Esophagus muscularis mucosa (tissue), 4 donors: ENCODE measurements around the gene GNG7. TPM values are rescaled to one million over a fixed set of nuclear protein-coding genes. Genes with fewer than 3 reads are reported as not detected.
"Not testable (repeated sequence)": the region's sequence is repeated elsewhere in the genome, so short reads cannot be mapped to it uniquely, and the experiment has no call there.

Experiments
- DNase-seq: peaks from one replicate; pipeline ENCODE4 v3.0.0-alpha.2; 2017; ENCODE audit errors: extremely low spot score
- H3K27ac ChIP-seq, 4 donors: fragments of 200-600 bp; sonication (generic); replicated peaks in 1 of 4; 1 replicate in 3 of 4; 2 replicates in 1 of 4; pipeline ENCODE4 v1.5.1; 2016 to 2019; ENCODE audit warnings: mild to moderate bottlenecking in 1 of 4
- H3K27me3 ChIP-seq, 4 donors: fragments of 200-600 bp; sonication (generic); one replicate each; pipeline versions ENCODE4 v1.5.1 to v1.6.0; 2016 to 2019
- H3K36me3 ChIP-seq, 4 donors: fragments of 200-600 bp; sonication (generic); one replicate each; pipeline ENCODE4 v1.5.1; 2016 to 2019
- H3K4me1 ChIP-seq, 4 donors: fragments of 200-600 bp; sonication (generic); one replicate each; pipeline ENCODE4 v1.5.1; 2016 to 2019
- H3K4me3 ChIP-seq, 4 donors: fragments of 200-600 bp; sonication (generic); 1 replicate in 2 of 4; 2 replicates in 2 of 4; pipeline ENCODE4 v1.5.1; 2016 to 2019; ENCODE audit warnings: mild to moderate bottlenecking in 4 of 4, moderate library complexity in 1 of 4
- H3K9me3 ChIP-seq, 4 donors: fragments of 200-600 bp; sonication (generic); 1 replicate in 3 of 4; 2 replicates in 1 of 4; pipeline ENCODE4 v1.5.1; 2016 to 2019
- EP300 ChIP-seq: sonication (generic); formaldehyde crosslinking; IDR thresholded peaks from one replicate; pipeline ENCODE4 v1.6.1; 2017; ENCODE audit warnings: antibody characterized with exemption
- POLR2A ChIP-seq: fragments of 450-650 bp; IDR thresholded peaks from one replicate; pipeline ENCODE4 v1.6.1; 2017; ENCODE audit warnings: antibody characterized with exemption, moderate library complexity, mild to moderate bottlenecking, low read depth
- POLR2AphosphoS5 ChIP-seq, 2 donors: sonication (generic); formaldehyde crosslinking; IDR thresholded peaks; one replicate each; pipeline ENCODE4 v1.6.1; 2017; ENCODE audit warnings: antibody characterized with exemption in 2 of 2
- WGBS: methylation state at CpG from one replicate; pipeline ENCODE4 v1.1.5; 2018; 5-methylcytosine and 5-hydroxymethylcytosine counted together
- intact Hi-C: fragments of 100-400 bp; cut with DNase I; formaldehyde crosslinking; loops from one replicate; pipeline ENCODE4 v1.15.1; 2023
- total RNA-seq, 4 donors: library from RNA; depleted of rRNA; stranded (reverse); fragments of >200 nt; gene quantifications; one replicate each; pipeline versions ENCODE4 v1.1.0 to v1.2.1, GENCODE V29; 2016
- TF ChIP-seq, protein P1 (sequence below), 3 experiments: fragments of 200-600 bp in 2 of 3; fragments of 450-650 bp in 1 of 3; sonication (generic) in 2 of 3; IDR thresholded peaks; one replicate each; pipeline ENCODE4 v1.5.1; 2017 to 2019; ENCODE audit warnings: antibody characterized with exemption in 3 of 3, mild to moderate bottlenecking in 2 of 3, moderate library complexity in 1 of 3

The GNG7 gene
- total RNA-seq, 4 donors from 2014 or later, result 6.3 to 18.8 (median 13.0) TPM

DNA sequence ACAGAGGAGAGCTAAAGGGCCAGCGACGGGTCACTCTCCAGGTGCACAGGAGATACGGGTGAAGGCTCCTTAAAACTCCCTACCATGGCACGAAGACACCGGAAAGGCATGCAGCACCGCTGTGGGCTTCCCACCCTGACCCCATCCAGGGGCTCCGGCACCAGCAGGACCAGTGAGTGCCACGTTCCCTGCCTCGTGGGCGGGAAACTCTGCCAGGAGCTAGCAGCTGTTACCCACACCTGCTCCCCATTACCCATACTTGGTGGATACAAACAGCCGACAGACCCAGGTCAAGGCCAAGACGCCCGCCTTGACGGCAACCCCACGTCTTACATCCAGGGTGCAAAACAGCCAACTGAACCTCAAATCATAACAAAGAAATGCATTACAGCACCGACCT, 56.7 kb downstream of the GNG7 start:
- H3K4me3 ChIP-seq, result no peak overlapping the region

DNA sequence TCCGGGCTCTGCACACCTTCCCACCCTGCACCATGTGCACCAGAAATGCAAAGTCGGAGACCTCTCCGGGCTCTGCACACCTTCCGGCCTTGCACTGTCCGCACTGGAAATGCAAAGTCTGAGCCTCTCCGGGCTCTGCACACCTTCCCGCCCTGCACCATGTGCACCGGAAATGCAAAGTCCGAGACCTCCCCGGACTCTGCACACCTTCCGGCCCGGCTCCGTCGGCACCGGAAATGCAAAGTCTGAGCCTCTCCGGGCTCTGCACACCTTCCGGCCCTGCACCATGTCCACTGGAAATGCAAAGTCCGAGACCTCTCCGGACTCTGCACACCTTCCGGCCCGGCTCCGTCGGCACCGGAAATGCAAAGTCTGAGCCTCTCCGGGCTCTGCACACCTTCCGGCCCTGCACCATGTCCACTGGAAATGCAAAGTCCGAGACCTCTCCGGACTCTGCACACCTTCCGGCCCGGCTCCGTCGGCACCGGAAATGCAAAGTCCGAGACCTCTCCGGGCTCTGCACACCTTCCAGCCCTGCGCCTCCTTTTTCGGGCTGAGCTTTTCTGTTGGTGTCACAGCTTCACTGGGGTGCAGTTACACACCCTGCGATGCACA, 59.3 kb downstream of the GNG7 start:
- WGBS, result 91% methylated on average over 27 of the region's 38 CpGs
- H3K36me3 ChIP-seq, H3K9me3 ChIP-seq, H3K27me3 ChIP-seq, DNase-seq, intact Hi-C loops, H3K27ac ChIP-seq, H3K4me3 ChIP-seq: not testable (repeated sequence)
- H3K4me1 ChIP-seq, result peaks cover 0 to 11% (median 9%) of the 10 kb centered on the region in 4 donors

More for the DNA sequence above, 56.7 kb downstream of the GNG7 start:
- Histone ChIP-seq H3K36me3 (peaks cover 0 to 9% (median 2%) of the 10 kb centered on the region in 4 donors), H3K27ac (no peak overlapping the region), H3K4me1 (peaks cover 0 to 2% (median 0%) of the 10 kb centered on the region in 4 donors), H3K9me3 (peaks cover 0 to 4% (median 0%) of the 10 kb centered on the region in 4 donors), H3K27me3 (no peaks in the 10 kb centered on the region)
- intact Hi-C loops, result no loop called here
- DNase-seq, result no peak
- 89% methylated on average over 13 of the region's 16 CpGs for WGBS
- no peak for TF ChIP-seq EP300
- no peak for TF ChIP-seq POLR2A
- TF ChIP-seq, protein P1, sequence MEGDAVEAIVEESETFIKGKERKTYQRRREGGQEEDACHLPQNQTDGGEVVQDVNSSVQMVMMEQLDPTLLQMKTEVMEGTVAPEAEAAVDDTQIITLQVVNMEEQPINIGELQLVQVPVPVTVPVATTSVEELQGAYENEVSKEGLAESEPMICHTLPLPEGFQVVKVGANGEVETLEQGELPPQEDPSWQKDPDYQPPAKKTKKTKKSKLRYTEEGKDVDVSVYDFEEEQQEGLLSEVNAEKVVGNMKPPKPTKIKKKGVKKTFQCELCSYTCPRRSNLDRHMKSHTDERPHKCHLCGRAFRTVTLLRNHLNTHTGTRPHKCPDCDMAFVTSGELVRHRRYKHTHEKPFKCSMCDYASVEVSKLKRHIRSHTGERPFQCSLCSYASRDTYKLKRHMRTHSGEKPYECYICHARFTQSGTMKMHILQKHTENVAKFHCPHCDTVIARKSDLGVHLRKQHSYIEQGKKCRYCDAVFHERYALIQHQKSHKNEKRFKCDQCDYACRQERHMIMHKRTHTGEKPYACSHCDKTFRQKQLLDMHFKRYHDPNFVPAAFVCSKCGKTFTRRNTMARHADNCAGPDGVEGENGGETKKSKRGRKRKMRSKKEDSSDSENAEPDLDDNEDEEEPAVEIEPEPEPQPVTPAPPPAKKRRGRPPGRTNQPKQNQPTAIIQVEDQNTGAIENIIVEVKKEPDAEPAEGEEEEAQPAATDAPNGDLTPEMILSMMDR (IDR thresholded peaks at IDR 0.05), result no peak
- no peak for TF ChIP-seq POLR2AphosphoS5 (IDR thresholded peaks at IDR 0.05)

DNA sequence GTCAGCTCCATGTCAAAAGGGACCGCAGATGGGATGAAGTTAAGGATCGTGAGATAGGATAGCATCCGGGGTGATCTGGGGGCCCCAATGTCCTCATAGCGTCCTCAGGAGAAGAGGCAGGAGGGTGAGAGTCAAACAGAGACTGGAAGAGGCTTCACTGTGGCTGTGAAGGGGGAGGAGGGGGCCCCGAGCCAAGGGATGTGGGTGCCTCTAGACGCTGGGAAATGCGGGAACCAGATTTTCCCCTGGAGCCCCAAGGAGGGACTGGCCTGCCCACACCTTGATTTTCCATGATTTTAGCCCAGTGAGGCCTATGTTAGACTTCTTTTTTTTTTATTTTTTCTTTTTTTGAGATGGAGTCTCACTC, 61.2 kb downstream of the GNG7 start:
- WGBS, result 93% methylated on average over 7 of the region's 7 CpGs
- Histone ChIP-seq H3K4me3 (no peak overlapping the region), H3K36me3 (peaks cover 0 to 9% (median 2%) of the 10 kb centered on the region in 4 donors), H3K27ac (no peak overlapping the region), H3K4me1 (peaks cover 11 to 27% (median 24%) of the 10 kb centered on the region in 4 donors), H3K27me3 (no peaks in the 10 kb centered on the region), H3K9me3 (no peaks in the 10 kb centered on the region)
- DNase-seq, result no peak
- TF ChIP-seq POLR2A (no peak), EP300 (no peak), POLR2AphosphoS5 (IDR thresholded peaks at IDR 0.05) (no peak)
- TF ChIP-seq, protein P1 (IDR thresholded peaks at IDR 0.05), result no peak
- intact Hi-C loops, result no loop called here

DNA sequence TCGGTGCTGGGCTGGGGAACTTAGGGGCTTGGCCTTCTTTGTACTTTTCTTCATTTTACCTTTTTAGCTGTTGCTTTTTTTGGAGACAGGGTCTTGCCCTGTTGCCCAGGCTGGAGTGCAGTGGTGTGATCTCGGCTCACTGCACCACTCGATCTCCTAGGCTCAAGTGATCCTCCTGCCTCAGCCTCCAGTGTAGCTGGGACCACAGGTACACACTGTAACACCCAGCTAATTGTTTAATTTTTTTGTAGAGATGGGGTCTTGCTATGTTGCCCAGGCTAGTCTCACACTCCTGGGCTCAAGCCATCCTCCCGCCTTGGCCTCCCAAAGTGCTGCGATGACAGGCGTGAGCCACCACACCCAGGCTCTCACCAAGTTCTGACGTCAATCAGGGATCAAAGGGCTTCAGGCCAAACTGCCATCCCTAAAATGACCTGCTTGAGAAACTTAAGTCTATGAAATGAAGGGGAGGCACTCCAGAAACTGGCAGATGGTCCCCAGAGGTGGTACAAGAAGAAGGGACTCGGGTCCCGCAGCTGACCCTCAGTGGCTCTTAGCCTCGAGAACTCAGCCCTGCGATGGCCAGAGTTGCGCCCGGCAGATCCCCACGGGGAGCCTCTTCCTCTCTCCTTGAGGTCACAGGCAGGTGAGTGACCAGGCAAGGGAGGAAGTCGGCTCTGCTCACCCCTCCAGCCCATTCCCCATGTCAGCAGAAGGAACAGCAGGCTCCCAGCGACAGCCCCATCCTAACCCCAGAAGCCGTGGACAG, 61.7 kb downstream of the GNG7 start:
- no peak for DNase-seq
- TF ChIP-seq POLR2A (no peak), POLR2AphosphoS5 (IDR thresholded peaks at IDR 0.05) (no peak), EP300 (no peak)
- TF ChIP-seq, protein P1 (IDR thresholded peaks at IDR 0.05), result no peak
- Histone ChIP-seq H3K36me3 (peaks cover 0 to 6% (median under 1%) of the 10 kb centered on the region in 4 donors), H3K9me3 (no peaks in the 10 kb centered on the region), H3K4me1 (peaks cover 12 to 27% (median 24%) of the 10 kb centered on the region in 4 donors), H3K27ac (no peak overlapping the region), H3K27me3 (no peaks in the 10 kb centered on the region), H3K4me3 (no peak overlapping the region)
- 89% methylated on average over 17 of the region's 17 CpGs for WGBS
- intact Hi-C loops, result no loop called here

DNA sequence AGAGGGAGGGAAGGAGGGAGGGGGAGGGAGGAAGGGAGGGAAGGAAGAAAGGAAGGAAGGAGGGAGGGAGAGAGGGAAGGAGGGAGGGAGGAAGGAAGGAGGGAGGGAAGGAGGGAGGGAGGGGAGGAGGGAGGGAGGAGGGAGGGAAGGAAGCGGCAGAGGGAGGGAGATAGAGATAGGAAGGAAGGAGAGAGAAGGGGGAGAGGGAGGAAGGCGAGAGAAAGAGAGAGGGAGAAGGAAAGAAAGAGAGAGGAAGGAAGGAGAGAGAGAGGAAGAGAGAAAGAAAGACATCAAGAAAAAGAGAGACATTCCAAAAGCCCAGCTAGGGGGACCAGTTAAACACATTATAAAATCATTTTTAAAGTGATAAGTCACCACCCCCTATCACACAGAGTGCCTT, 62.5 kb downstream of the GNG7 start:
- 85% methylated on average over 2 of the region's 2 CpGs for whole genome bisulfite sequencing
- H3K27me3 ChIP-seq, result no peaks in the 10 kb centered on the region
- no peak for DNase-seq
- no peaks in the 10 kb centered on the region for H3K9me3 ChIP-seq
- H3K4me1 ChIP-seq, result peaks cover 16 to 27% (median 24%) of the 10 kb centered on the region in 4 donors
- no peak overlapping the region for H3K27ac ChIP-seq
- no peak for TF ChIP-seq POLR2A
- TF ChIP-seq EP300, result no peak
- TF ChIP-seq, protein P1 (IDR thresholded peaks at IDR 0.05), result no peak
- TF ChIP-seq POLR2AphosphoS5 (IDR thresholded peaks at IDR 0.05), result no peak
- no peaks in the 10 kb centered on the region for H3K36me3 ChIP-seq
- intact Hi-C loops, result no loop called here
- no peak overlapping the region for H3K4me3 ChIP-seq
